Measurements from ENCODE around the gene LPP. TPM values are rescaled to one million over a fixed set of nuclear protein-coding genes. Genes with fewer than 3 reads are reported as not detected.

LPP gene
- total RNA-seq, 4 donors from 2014 or later: 207 to 592 (median 406) TPM

- intact Hi-C loops (cut with DNase I; ENCODE audit: low total_unique reads) (loop anchor here (10.0 kb wide), 1 partner anchor 67 kb away; no protein-coding TSS in a partner anchor), in situ Hi-C loops (cut with MboI; ENCODE audit: low pct_ligation_motif_present in 1 of 4, low pct_unique_long_range_greater_than_20kb in 1 of 4, low sequenced_read_pairs in 3 of 4) (no loop called here)
- H3K4me1 ChIP-seq: peaks cover 19 to 60% (median 36%) of the 10 kb centered on the region in 4 donors
- DNase-seq: no peak
- no peaks in the 10 kb centered on the region for H3K27me3 ChIP-seq
- H3K4me3 ChIP-seq: no peak overlapping the region
- H3K27ac ChIP-seq: peak overlapping the region; percentile 45 to 78 (median 70)
- no peaks in the 10 kb centered on the region for H3K9me3 ChIP-seq
- TF ChIP-seq POLR2AphosphoS5 (IDR thresholded peaks at IDR 0.05): no peak
- TF ChIP-seq POLR2A (IDR thresholded peaks at IDR 0.05): no peak
- no peak for TF ChIP-seq EP300 (IDR thresholded peaks at IDR 0.05; ENCODE audit: low read depth)
- no peak for TF ChIP-seq CTCF (IDR thresholded peaks at IDR 0.05)
- H3K36me3 ChIP-seq: no peaks in the 10 kb centered on the region
- 48% methylated on average over 8 of the region's 8 CpGs; no CpG with 5 or more reads in 1 of the 2 donors for WGBS, 2 donors (ENCODE audit: low coverage in 1 of 2)
These were observed 43.5 kb downstream of the LPP start for GRCh38 chr3:188197388-188197847.

- H3K27me3 ChIP-seq: no peaks in the 10 kb centered on the region
- peaks cover 19 to 60% (median 36%) of the 10 kb centered on the region in 4 donors for H3K4me1 ChIP-seq
- WGBS, 2 donors (ENCODE audit: low coverage in 1 of 2): 83 to 94% methylated on average over 3 of the region's 3 CpGs
- in situ Hi-C loops (cut with MboI; ENCODE audit: low pct_ligation_motif_present in 1 of 4, low pct_unique_long_range_greater_than_20kb in 1 of 4, low sequenced_read_pairs in 3 of 4): no loop called here
- DNase-seq: no peak
- H3K36me3 ChIP-seq: no peaks in the 10 kb centered on the region
- TF ChIP-seq EP300 (IDR thresholded peaks at IDR 0.05; ENCODE audit: low read depth) (no peak), POLR2AphosphoS5 (IDR thresholded peaks at IDR 0.05) (no peak), CTCF (IDR thresholded peaks at IDR 0.05) (no peak), POLR2A (IDR thresholded peaks at IDR 0.05) (no peak)
- intact Hi-C loops (cut with DNase I; ENCODE audit: low total_unique reads): loop anchor here (10.0 kb wide), 1 partner anchor 67 kb away; no protein-coding TSS in a partner anchor
- peak overlapping the region; percentile 45 to 78 (median 70) for H3K27ac ChIP-seq
- no peaks in the 10 kb centered on the region for H3K9me3 ChIP-seq
- H3K4me3 ChIP-seq: no peak overlapping the region
These were observed 44.0 kb downstream of the LPP start for GRCh38 chr3:188198001-188198400.

- Histone ChIP-seq H3K27ac (peak overlapping the region; percentile 45 to 78 (median 70)), H3K4me1 (peaks cover 19 to 60% (median 36%) of the 10 kb centered on the region in 4 donors)
- DNase-seq: no peak
These were observed 44.9 kb downstream of the LPP start for GRCh38 chr3:188198760-188199327.

GRCh38 chr3:188199386-188199785, 45.4 kb downstream of the LPP start:
- peaks cover 19 to 56% (median 36%) of the 10 kb centered on the region in 4 donors for H3K4me1 ChIP-seq
- intact Hi-C loops (cut with DNase I; ENCODE audit: low total_unique reads) (loop anchor here (10.0 kb wide), 1 partner anchor 65 kb away; no protein-coding TSS in a partner anchor), in situ Hi-C loops (cut with MboI; ENCODE audit: low pct_ligation_motif_present in 1 of 4, low pct_unique_long_range_greater_than_20kb in 1 of 4, low sequenced_read_pairs in 3 of 4) (no loop called here)
- no peaks in the 10 kb centered on the region for H3K27me3 ChIP-seq
- TF ChIP-seq POLR2A (IDR thresholded peaks at IDR 0.05): no peak
- H3K36me3 ChIP-seq: no peaks in the 10 kb centered on the region
- H3K27ac ChIP-seq: peak overlapping the region; percentile 45 to 78 (median 70)
- H3K4me3 ChIP-seq: no peak overlapping the region
- WGBS, 2 donors (ENCODE audit: low coverage in 1 of 2): 58 to 79% methylated on average over 7 to 8 of the region's 8 CpGs
- no peaks in the 10 kb centered on the region for H3K9me3 ChIP-seq
- DNase-seq: no peak

More at GRCh38 chr3:188198760-188199327, 44.9 kb downstream of the LPP start:
- H3K4me3 ChIP-seq: no peak overlapping the region
- peak; percentile 88 for TF ChIP-seq EP300 (IDR thresholded peaks at IDR 0.05; ENCODE audit: low read depth)
- TF ChIP-seq POLR2AphosphoS5 (IDR thresholded peaks at IDR 0.05): peak; percentile 88 to 96 (median 88)
- no peak for TF ChIP-seq POLR2A (IDR thresholded peaks at IDR 0.05)
- intact Hi-C loops (cut with DNase I; ENCODE audit: low total_unique reads): loop anchor here (10.0 kb wide), 1 partner anchor 66 kb away; no protein-coding TSS in a partner anchor
- in situ Hi-C loops (cut with MboI; ENCODE audit: low pct_ligation_motif_present in 1 of 4, low pct_unique_long_range_greater_than_20kb in 1 of 4, low sequenced_read_pairs in 3 of 4): no loop called here
- H3K36me3 ChIP-seq: no peaks in the 10 kb centered on the region
- H3K27me3 ChIP-seq: no peaks in the 10 kb centered on the region
- WGBS, 2 donors (ENCODE audit: low coverage in 1 of 2): 51% methylated on average over 4 to 9 of the region's 9 CpGs
- H3K9me3 ChIP-seq: no peaks in the 10 kb centered on the region

GRCh38 chr3:188200481-188200880, 46.5 kb downstream of the LPP start:
- no peaks in the 10 kb centered on the region for H3K27me3 ChIP-seq
- no peak for TF ChIP-seq POLR2A (IDR thresholded peaks at IDR 0.05)
- no peak for TF ChIP-seq EP300 (IDR thresholded peaks at IDR 0.05; ENCODE audit: low read depth)
- TF ChIP-seq POLR2AphosphoS5 (IDR thresholded peaks at IDR 0.05): no peak
- TF ChIP-seq CTCF (IDR thresholded peaks at IDR 0.05): no peak
- no peaks in the 10 kb centered on the region for H3K9me3 ChIP-seq
- peak overlapping the region; percentile 45 to 78 (median 70) for H3K27ac ChIP-seq
- intact Hi-C loops (cut with DNase I; ENCODE audit: low total_unique reads) (no loop called here), in situ Hi-C loops (cut with MboI; ENCODE audit: low pct_ligation_motif_present in 1 of 4, low pct_unique_long_range_greater_than_20kb in 1 of 4, low sequenced_read_pairs in 3 of 4) (no loop called here)
- WGBS, 2 donors (ENCODE audit: low coverage in 1 of 2): 65 to 69% methylated on average over 2 of the region's 2 CpGs
- DNase-seq: no peak
- H3K4me3 ChIP-seq: no peak overlapping the region
- H3K4me1 ChIP-seq: peaks cover 19 to 54% (median 36%) of the 10 kb centered on the region in 4 donors
- H3K36me3 ChIP-seq: no peaks in the 10 kb centered on the region
